ENCODE results near the gene STRADA.

STRADA gene

GRCh38 chr17:63693411-63694113, 48.0 kb downstream of the STRADA start:
- TF ChIP-seq GATA3 (IDR thresholded peaks at IDR 0.05; ENCODE audit: low read depth, low read length) (no peak), GATA2 (IDR thresholded peaks at IDR 0.05; ENCODE audit: low read depth, low read length) (no peak)

DNA sequence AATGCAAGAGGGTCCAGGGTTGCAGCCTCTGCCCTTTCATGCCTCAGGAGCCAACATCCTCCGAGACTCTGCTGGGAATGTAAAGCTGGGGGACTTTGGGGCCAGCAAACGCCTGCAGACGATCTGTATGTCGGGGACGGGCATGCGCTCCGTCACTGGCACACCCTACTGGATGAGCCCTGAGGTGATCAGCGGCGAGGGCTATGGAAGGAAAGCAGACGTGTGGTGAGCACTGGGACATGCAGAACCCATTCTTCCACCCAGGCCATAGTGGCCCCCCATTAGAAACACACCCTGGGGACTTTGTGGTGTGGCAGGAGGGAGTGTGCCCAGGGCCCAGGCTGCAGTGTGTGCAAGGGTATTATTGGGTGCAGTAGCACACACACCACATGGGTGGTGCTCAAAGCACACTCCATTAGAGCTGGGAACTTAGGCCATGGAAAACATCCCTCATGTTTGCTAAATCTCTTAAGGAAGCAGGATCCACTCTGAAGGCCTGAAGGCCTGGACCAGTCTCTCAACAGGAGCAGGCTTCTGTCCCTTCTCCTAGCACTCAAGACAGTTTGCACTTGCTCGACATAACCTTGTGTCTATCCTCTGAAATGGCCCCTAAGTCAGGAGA, 49.3 kb downstream of the STRADA start:
- TF ChIP-seq GATA3 (IDR thresholded peaks at IDR 0.05; ENCODE audit: low read depth, low read length), result no peak
- TF ChIP-seq GATA2 (IDR thresholded peaks at IDR 0.05; ENCODE audit: low read depth, low read length), result no peak

DNA sequence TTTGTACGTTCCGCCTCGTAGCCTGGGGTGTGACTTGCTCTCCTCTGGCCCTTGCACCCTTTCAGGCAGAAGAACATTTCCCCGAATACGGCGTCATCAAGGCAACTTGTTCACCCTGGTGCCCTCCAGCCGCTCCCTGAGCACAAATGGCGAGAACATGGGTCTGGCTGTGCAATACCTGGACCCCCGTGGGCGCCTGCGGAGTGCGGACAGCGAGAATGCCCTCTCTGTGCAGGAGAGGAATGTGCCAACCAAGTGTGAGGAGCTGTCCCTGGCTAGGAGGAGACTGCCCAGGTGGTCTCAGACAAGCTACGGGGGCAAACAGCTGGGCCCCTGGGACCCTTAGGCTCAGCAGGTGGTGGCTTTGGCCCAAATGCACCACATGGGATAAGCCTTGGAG, 52.1 kb downstream of the STRADA start:
- TF ChIP-seq GATA3 (IDR thresholded peaks at IDR 0.05; ENCODE audit: low read depth, low read length) (no peak), GATA2 (IDR thresholded peaks at IDR 0.05; ENCODE audit: low read depth, low read length) (no peak)

GRCh38 chr17:63688396-63689020, 53.1 kb downstream of the STRADA start:
- no peak for TF ChIP-seq GATA3 (IDR thresholded peaks at IDR 0.05; ENCODE audit: low read depth, low read length)

DNA sequence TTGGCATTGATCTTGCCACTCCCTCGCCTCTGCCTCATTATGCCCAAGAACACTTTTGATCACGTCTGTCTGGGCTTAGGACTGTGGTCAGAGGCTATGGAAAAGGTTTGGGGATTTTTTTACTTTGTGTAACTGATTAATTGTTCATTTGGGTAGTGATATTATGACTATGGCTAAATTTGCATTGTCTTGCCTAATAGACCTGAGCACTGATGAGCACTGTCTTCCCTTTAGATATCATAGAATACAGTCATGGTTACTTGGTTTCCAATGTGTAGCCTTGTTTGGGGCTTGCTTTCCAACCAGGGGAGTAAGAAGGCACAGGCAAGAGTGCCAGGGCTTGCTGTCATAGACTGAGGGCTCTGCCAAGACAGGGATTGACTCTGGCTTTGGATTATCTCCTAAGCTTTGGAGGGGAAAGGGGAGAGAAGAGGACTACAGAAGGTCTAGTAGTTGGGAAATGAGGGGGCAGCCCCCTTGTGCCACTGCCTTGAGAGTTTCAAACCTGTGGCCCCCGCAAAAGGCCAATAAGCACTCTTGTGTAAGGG, 55.4 kb downstream of the STRADA start:
- TF ChIP-seq GATA2 (IDR thresholded peaks at IDR 0.05; ENCODE audit: low read depth, low read length) (no peak), GATA3 (IDR thresholded peaks at IDR 0.05; ENCODE audit: low read depth, low read length) (no peak)

- TF ChIP-seq GATA2 (IDR thresholded peaks at IDR 0.05; ENCODE audit: low read depth, low read length), result no peak
Measured at GRCh38 chr17:63685578-63685977, 56.0 kb downstream of the STRADA start.

- TF ChIP-seq GATA3 (IDR thresholded peaks at IDR 0.05; ENCODE audit: low read depth, low read length) (no peak), GATA2 (IDR thresholded peaks at IDR 0.05; ENCODE audit: low read depth, low read length) (no peak)
Measured at GRCh38 chr17:63685041-63685440, 56.6 kb downstream of the STRADA start.

- TF ChIP-seq GATA3 (IDR thresholded peaks at IDR 0.05; ENCODE audit: low read depth, low read length) (no peak), GATA2 (IDR thresholded peaks at IDR 0.05; ENCODE audit: low read depth, low read length) (no peak)
Measured at GRCh38 chr17:63682981-63683380, 58.6 kb downstream of the STRADA start.

- no peak for TF ChIP-seq GATA3 (IDR thresholded peaks at IDR 0.05; ENCODE audit: low read depth, low read length)
- no peak for TF ChIP-seq GATA2 (IDR thresholded peaks at IDR 0.05; ENCODE audit: low read depth, low read length)
Measured at GRCh38 chr17:63682441-63682840, 59.2 kb downstream of the STRADA start.

- TF ChIP-seq GATA3 (IDR thresholded peaks at IDR 0.05; ENCODE audit: low read depth, low read length) (no peak), GATA2 (IDR thresholded peaks at IDR 0.05; ENCODE audit: low read depth, low read length) (no peak)
Measured at GRCh38 chr17:63681530-63681929, 60.1 kb downstream of the STRADA start.

- TF ChIP-seq GATA3 (IDR thresholded peaks at IDR 0.05; ENCODE audit: low read depth, low read length) (0 out of 2 replicates have a peak, but pooled peaks have one; percentile 11), GATA2 (IDR thresholded peaks at IDR 0.05; ENCODE audit: low read depth, low read length) (no peak)
Measured at GRCh38 chr17:63680700-63681099, 60.9 kb downstream of the STRADA start.

- TF ChIP-seq GATA2 (IDR thresholded peaks at IDR 0.05; ENCODE audit: low read depth, low read length) (no peak), GATA3 (IDR thresholded peaks at IDR 0.05; ENCODE audit: low read depth, low read length) (no peak)
Measured at GRCh38 chr17:63679214-63679613, 62.4 kb downstream of the STRADA start.

GRCh38 chr17:63676584-63676983, 65.0 kb downstream of the STRADA start:
- TF ChIP-seq GATA3 (IDR thresholded peaks at IDR 0.05; ENCODE audit: low read depth, low read length), result no peak
- no peak for TF ChIP-seq GATA2 (IDR thresholded peaks at IDR 0.05; ENCODE audit: low read depth, low read length)

DNA sequence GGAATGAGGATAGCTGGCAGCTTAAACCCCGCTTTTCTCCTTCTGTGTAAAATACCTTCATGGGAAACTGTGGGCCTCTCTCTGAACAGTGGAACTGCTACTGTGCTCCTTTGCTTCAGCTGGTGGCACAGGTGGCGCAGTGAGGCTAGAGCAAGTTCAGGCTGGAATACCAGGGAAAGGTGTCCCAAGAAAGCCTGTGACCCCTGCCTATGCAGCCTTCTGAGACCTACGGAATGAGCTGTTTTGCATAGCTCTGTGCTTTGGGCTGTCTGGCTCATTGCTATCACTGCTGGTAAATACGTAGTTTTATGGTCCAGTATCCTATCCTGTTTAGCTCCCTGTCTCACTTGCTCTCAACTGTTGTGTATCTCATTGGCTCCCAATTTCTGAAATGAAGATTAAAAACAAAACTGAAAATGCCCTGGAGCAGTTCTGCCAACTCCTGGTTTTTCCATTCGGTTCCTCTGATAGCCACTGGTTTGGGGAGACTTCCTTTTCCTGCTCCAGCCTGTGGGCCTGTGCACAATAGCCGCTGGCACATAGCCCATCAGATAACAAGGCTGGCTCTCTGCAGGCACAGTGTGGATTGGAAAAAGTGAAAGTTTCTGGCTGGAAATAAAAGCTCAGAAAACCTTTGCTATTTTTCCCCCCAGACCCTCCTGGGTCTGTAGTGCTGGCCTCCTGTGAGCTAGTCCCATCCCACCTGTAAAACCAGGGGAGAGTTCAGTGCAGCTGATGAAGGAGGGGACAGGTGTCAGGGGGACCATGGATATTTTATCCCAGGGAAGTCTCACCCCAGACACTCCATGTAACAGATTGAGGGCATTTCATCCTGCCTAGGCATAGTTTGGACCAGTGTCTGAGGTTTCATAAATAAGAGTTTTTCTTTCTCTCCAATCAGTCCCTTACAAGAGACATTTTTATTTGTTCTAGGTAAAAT, 65.7 kb downstream of the STRADA start:
- TF ChIP-seq GATA3 (IDR thresholded peaks at IDR 0.05; ENCODE audit: low read depth, low read length) (peak; percentile 99), GATA2 (IDR thresholded peaks at IDR 0.05; ENCODE audit: low read depth, low read length) (peak; percentile 100)

All from SH-SY5Y (cell line).